22Rv1 (cell line): Measurements from ENCODE around the gene PRPSAP1.

Experiments used
- CTCF ChIP-seq: fragments of 450-650 bp; IDR thresholded peaks from 2 replicates; pipeline ENCODE4 v1.5.1; 2017; ENCODE audit warnings: mild to moderate bottlenecking
- ZFX ChIP-seq: fragments of 450-650 bp; IDR thresholded peaks from 2 replicates; pipeline ENCODE4 v1.6.1; 2017; ENCODE audit warnings: antibody characterized with exemption, borderline replicate concordance

GRCh38 chr17:76370261-76370993 is 16.7 kb upstream of the PRPSAP1 start:
- peak; percentile 24; the same call in 1 of the 2 replicates for TF ChIP-seq CTCF
- no peak for TF ChIP-seq ZFX
